Psoas muscle (tissue), 8 donors: Measurements from ENCODE around the gene GNLY. TPM values are rescaled to one million over a fixed set of nuclear protein-coding genes. Genes with fewer than 3 reads are reported as not detected.
"Not testable (repeated sequence)": the region's sequence is repeated elsewhere in the genome, so short reads cannot be mapped to it uniquely, and the experiment has no call there.

Source experiments
- ATAC-seq, 4 donors: fragments of 200-7000 bp; cut with Tn5 transposase; one replicate each; pipeline ENCODE4 v1.9.1; 2020; ENCODE audit warnings: moderate library complexity in 3 of 4, mild to moderate bottlenecking in 2 of 4
- DNase-seq, 2 donors: peaks; one replicate each; pipeline ENCODE4 v3.0.0-alpha.2; 2020
- H3K27ac ChIP-seq: fragments of 200-600 bp; one replicate; pipeline ENCODE4 v1.8.0; 2022
- H3K27me3 ChIP-seq, 3 donors: fragments of 200-600 bp in 1 of 3; one replicate each; pipeline versions ENCODE4 v1.6.1 to v1.8.0; 2013 to 2022; ENCODE audit warnings: low read length in 2 of 3, mild to moderate bottlenecking in 2 of 3, moderate library complexity in 1 of 3; ENCODE audit not compliant: insufficient read depth in 3 of 3
- H3K36me3 ChIP-seq, 2 donors: fragments of 200-600 bp in 1 of 2; one replicate each; pipeline versions ENCODE4 v1.6.1 to v1.8.0; 2013 to 2022; ENCODE audit warnings: low read depth in 1 of 2, mild to moderate bottlenecking in 1 of 2, moderate library complexity in 1 of 2; ENCODE audit not compliant: insufficient read depth in 1 of 2
- H3K4me1 ChIP-seq: fragments of 200-600 bp; one replicate; pipeline ENCODE4 v1.8.0; 2022
- H3K4me3 ChIP-seq: fragments of 200-600 bp; one replicate; pipeline ENCODE4 v1.8.0; 2022; ENCODE audit warnings: mild to moderate bottlenecking
- H3K9me3 ChIP-seq: fragments of 200-600 bp; one replicate; pipeline ENCODE4 v1.8.0; 2022
- WGBS, 3 donors: extraction: QIAGEN DNeasy Blood & Tissue Kit; methylation state at CpG; one replicate each; pipeline versions ENCODE4 v1.1.6 to v1.1.7; 2013; 5-methylcytosine and 5-hydroxymethylcytosine counted together
- intact Hi-C, 2 donors: fragments of 100-400 bp; cut with DNase I; formaldehyde crosslinking; loops; one replicate each; pipeline versions ENCODE4 v1.11.0 to v1.14.2; 2022
- polyA plus RNA-seq, 3 donors: library from polyadenylated mRNA; stranded (reverse); fragments of 200-250 nt; gene quantifications; one replicate each; pipeline ENCODE4 v1.2.3, GENCODE V29; 2013
- total RNA-seq, 4 donors: library from RNA; stranded (reverse); fragmentation: NEBNext Ultra II Directional in 2 of 4; extraction: Animal tissue kit (Norgen Biotek cat#: 25700) in 2 of 4; gene quantifications; one replicate each; pipeline versions ENCODE4 v1.2.1 to v1.2.4, GENCODE V29; 2021 to 2023
- TF ChIP-seq, protein P1 (sequence below): fragments of 200-600 bp; IDR thresholded peaks from one replicate; pipeline ENCODE4 v1.8.0; 2022; ENCODE audit warnings: antibody characterized with exemption
- donor health status: healthy with polysubstance abuse.
- donor health status: DM: no; HTN: no; CAD: no; lungs with moderate emphysema.
- donor health status: Bipolar disorder and iron deficiency.
- donor health status: healthy.
- donor health status: DM: yes; HTN: yes; CAD: no.
- donor health status: DM: no; HTN: no; CAD: no.
- donor health status: DM: no; HTN: no; CAD: no.
- donor health status: DM: yes; HTN: yes; CAD: no.

Gene GNLY
- total and polyA plus RNA-seq, 7 donors, result 0.58 to 31.6 (median 8.2) TPM

DNA sequence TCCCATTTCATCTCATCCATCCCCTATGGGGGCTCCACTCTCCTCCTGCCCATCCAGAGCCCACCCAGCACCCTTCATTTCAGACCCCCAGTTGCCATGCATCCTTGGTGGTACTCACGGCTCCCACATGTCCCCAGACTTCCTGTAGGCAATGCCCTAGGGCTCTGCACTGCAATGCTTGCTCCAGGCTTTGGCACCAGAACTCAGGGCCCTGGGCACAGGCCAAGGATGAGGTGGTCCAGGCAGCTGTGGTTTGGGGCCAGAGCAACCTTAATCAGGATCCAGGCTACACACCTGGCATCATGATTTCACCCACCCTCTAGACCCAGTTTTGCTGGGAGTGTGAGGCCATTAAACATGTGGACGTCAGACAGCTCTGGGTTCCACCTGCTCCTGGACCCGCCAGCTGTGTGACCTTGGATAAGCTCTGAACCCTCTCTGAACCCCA is 26.6 kb upstream of the GNLY start:
- no peaks in the 10 kb centered on the region for H3K36me3 ChIP-seq
- TF ChIP-seq, protein P1, sequence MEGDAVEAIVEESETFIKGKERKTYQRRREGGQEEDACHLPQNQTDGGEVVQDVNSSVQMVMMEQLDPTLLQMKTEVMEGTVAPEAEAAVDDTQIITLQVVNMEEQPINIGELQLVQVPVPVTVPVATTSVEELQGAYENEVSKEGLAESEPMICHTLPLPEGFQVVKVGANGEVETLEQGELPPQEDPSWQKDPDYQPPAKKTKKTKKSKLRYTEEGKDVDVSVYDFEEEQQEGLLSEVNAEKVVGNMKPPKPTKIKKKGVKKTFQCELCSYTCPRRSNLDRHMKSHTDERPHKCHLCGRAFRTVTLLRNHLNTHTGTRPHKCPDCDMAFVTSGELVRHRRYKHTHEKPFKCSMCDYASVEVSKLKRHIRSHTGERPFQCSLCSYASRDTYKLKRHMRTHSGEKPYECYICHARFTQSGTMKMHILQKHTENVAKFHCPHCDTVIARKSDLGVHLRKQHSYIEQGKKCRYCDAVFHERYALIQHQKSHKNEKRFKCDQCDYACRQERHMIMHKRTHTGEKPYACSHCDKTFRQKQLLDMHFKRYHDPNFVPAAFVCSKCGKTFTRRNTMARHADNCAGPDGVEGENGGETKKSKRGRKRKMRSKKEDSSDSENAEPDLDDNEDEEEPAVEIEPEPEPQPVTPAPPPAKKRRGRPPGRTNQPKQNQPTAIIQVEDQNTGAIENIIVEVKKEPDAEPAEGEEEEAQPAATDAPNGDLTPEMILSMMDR, result no peak
- H3K9me3 ChIP-seq, result no peaks in the 10 kb centered on the region
- no peak for ATAC-seq
- intact Hi-C loops, result no loop called here
- no peak overlapping the region for H3K4me3 ChIP-seq
- DNase-seq, result no peak
- H3K4me1 ChIP-seq, result no peaks in the 10 kb centered on the region
- H3K27ac ChIP-seq, result no peak overlapping the region
- 71 to 85% (median 77%) methylated on average over 3 of the region's 3 CpGs for WGBS, 3 donors
- H3K27me3 ChIP-seq, result no peaks in the 10 kb centered on the region

DNA sequence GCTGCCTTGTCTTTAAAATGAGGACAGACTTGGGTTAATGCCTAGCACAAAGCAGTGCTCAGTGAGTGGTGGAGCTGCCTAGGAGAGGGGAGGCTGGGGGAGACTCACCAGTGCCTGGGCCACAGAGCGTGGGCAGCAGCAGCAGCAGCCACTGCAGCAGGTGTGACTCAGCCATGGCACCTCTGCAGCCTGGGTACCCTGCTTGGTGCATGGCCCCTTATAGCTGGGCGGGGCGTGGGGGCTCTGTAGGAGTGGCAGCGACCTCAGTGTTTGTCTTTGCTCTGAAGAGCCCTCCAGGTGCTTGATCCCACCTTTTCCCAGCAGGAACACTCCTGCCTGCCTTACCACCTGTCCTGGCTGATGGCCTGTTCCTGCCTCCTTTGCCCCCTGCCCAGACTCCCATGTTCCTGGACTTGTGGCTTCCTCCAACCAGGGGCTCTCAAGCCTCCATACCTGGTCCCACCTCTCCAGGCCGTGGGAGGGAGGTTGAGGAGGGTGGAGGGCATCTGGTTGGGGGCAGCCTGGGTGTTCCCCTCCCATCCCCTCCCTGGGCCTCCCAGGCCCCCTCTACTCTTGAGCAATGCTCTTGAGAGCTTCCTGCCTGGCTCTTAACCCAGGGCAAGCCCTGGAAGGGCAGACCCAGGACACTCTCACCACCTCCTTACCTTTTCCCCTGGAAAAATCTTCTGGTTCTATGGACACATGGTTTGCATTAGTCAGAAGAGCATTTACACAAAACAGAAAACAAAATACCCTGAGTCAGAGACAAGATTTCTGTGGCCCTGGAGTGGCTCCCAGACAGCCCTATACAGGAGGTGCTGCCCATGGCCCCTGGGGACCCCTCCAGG is 25.9 kb upstream of the GNLY start, which contains the start of gene SFTPB:
SFTPB (minus strand) TSS at position 191 of the 848 bp plus-strand sequence; CDS start at position 175, 16 bp downstream.
- ATAC-seq (no peak), DNase-seq (no peak)
- 89 to 92% (median 91%) methylated on average over 5 of the region's 5 CpGs for WGBS, 3 donors
- Histone ChIP-seq H3K27me3 (no peaks in the 10 kb centered on the region), H3K4me3 (no peak within 1 kb of the TSS), H3K4me1 (no peaks in the 10 kb centered on the region), H3K9me3 (no peaks in the 10 kb centered on the region), H3K36me3 (no peaks in the 10 kb centered on the region), H3K27ac (no peak within 1 kb of the TSS)
- intact Hi-C loops, result no loop called here
- TF ChIP-seq, protein P1, result no peak

DNA sequence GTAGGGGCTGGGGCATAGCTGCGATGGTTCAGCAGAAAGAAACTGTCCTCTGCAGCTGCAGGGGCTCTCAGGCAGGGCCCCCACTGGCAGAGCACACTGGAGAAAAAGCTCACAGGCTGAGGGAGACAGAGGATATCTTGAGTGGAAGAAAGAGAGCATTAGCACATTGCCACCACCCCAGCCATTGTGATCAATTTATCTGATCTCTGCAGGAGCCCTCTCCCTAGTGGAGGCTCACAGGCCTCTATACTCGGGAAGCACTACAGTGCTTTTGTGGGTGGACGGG is 25.4 kb upstream of the GNLY start:
- TF ChIP-seq, protein P1, result no peak
- intact Hi-C loops, result no loop called here
- H3K4me1 ChIP-seq, result no peaks in the 10 kb centered on the region
- H3K27me3 ChIP-seq, result no peaks in the 10 kb centered on the region
- 80 to 88% (median 82%) methylated on average over 3 of the region's 3 CpGs for WGBS, 3 donors
- no peaks in the 10 kb centered on the region for H3K36me3 ChIP-seq
- no peaks in the 10 kb centered on the region for H3K9me3 ChIP-seq
- H3K4me3 ChIP-seq, result no peak overlapping the region
- H3K27ac ChIP-seq, result no peak overlapping the region
- no peak for DNase-seq
- no peak for ATAC-seq

DNA sequence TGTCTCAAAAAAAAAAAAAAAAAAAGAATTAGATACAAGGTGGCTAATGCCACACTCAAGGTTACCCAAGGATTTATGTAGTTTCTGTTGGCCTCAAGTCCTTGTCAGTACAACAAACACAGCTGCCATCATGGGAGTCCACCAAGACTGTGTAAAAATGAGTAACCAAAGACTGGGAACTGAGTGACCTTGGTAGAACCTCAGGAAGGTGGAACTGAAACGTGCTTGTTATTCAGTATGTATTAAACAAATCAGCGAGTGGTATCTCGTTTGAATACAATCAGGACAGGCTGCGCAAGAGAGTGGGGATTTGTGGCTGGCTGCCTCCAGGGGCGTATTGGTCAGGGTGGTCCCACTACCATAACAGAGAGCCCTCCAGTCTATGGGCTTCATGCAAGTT is 24.6 kb upstream of the GNLY start:
- no peaks in the 10 kb centered on the region for H3K27me3 ChIP-seq
- DNase-seq (no peak), ATAC-seq (no peak)
- no peaks in the 10 kb centered on the region for H3K9me3 ChIP-seq
- H3K4me1 ChIP-seq, result no peaks in the 10 kb centered on the region
- no peaks in the 10 kb centered on the region for H3K36me3 ChIP-seq
- H3K27ac ChIP-seq, result no peak overlapping the region
- TF ChIP-seq, protein P1, result no peak
- intact Hi-C loops, result no loop called here
- 71 to 86% (median 84%) methylated on average over 5 of the region's 5 CpGs for WGBS, 3 donors
- H3K4me3 ChIP-seq, result no peak overlapping the region

DNA sequence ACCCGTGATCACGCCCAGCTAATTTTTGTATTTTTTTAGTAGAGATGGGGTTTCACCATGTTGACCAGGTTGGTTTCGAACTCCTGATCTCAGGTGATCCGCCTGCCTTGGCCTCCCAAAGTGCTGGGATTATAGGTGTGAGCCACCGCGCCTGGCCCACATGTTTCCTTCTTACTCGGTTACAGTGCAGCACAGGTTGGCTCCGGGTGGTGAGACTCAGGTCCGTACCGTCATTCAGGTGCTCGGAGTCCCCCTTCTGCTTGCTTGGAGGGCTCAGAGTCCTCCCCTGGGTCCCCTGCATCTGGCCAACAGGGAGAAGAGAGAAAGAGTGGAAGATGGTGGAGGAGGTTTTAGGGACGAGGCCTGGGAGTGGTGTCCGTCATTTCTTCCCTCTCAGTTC is 23.7 kb upstream of the GNLY start:
- ATAC-seq, H3K27me3 ChIP-seq, H3K4me1 ChIP-seq, intact Hi-C loops, H3K9me3 ChIP-seq, DNase-seq, H3K27ac ChIP-seq, H3K4me3 ChIP-seq, H3K36me3 ChIP-seq: not testable (repeated sequence)
- 90 to 94% (median 92%) methylated on average over 13 of the region's 13 CpGs for WGBS, 3 donors
